ENCODE measurements around the gene GRM3.

DNA sequence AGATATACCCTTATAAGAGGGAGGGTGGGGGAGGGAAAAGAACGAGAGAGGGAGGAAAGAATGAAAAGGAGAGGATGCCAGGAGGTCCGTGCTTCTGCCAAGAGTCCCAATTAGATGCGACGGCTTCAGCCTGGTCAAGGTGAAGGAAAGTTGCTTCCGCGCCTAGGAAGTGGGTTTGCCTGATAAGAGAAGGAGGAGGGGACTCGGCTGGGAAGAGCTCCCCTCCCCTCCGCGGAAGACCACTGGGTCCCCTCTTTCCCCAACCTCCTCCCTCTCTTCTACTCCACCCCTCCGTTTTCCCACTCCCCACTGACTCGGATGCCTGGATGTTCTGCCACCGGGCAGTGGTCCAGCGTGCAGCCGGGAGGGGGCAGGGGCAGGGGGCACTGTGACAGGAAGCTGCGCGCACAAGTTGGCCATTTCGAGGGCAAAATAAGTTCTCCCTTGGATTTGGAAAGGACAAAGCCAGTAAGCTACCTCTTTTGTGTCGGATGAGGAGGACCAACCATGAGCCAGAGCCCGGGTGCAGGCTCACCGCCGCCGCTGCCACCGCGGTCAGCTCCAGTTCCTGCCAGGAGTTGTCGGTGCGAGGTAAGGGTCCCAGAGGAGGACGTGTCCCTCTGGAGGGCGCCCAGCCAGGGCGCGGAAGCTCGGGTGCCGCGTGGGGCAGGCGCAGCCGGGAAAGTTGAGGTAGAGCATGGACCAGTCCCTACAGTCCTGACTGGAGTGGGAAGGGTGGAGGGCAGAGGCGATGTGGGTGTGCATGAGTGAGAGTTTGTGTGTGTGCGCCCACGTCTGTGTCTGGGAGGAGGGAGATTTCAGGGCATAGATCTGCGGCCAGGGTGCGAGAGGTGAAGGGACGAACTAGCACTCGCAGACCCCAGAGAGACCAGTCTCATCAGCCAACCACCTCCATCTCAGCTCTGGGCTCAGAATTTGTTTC, 844 bp downstream of the GRM3 start:
- TF ChIP-seq SUZ12 (IDR thresholded peaks at IDR 0.05; ENCODE audit: extremely low read depth, insufficient read depth, insufficient read length) (peak; percentile 10), ZNF274 (IDR thresholded peaks at IDR 0.05; ENCODE audit: low read depth, low read length) (no peak)

All from NT2/D1 (cell line).